ENCODE data around the gene MRPL24. TPM values are rescaled to one million over a fixed set of nuclear protein-coding genes. Genes with fewer than 3 reads are reported as not detected.

The MRPL24 gene
- total and polyA plus RNA-seq, 8 donors, result 39.8 to 68.6 (median 48.3) TPM

- no peak for TF ChIP-seq CTCF (IDR thresholded peaks at IDR 0.05)
- H3K9me3 ChIP-seq, result no peaks in the 10 kb centered on the region
- FAIRE-seq (no peak), ATAC-seq (no peak), DNase-seq (no peak)
- no peak overlapping the region for H3K4me3 ChIP-seq
- peaks cover 0 to 6% (median 0%) of the 10 kb centered on the region in 4 donors for H3K27me3 ChIP-seq
- no peaks in the 10 kb centered on the region for H3K4me1 ChIP-seq
- no peaks in the 10 kb centered on the region for H3K36me3 ChIP-seq
- no peak overlapping the region for H3K27ac ChIP-seq
- intact Hi-C loops (cut with DNase I), result no loop called here
- 76 to 77% methylated on average over 1 of the region's 1 CpG for WGBS, 2 donors
Observed at GRCh38 chr1:156698995-156699394, 41.9 kb downstream of the MRPL24 start.

- DNase-seq (no peak), ATAC-seq (no peak), FAIRE-seq (no peak)
- Histone ChIP-seq H3K27ac (no peak overlapping the region), H3K4me1 (peaks cover 3 to 5% (median 5%) of the 10 kb centered on the region in 3 donors), H3K36me3 (no peaks in the 10 kb centered on the region), H3K9me3 (no peaks in the 10 kb centered on the region), H3K27me3 (no peaks in the 10 kb centered on the region), H3K4me3 (no peak overlapping the region)
- intact Hi-C loops (cut with DNase I), result no loop called here
- TF ChIP-seq CTCF (IDR thresholded peaks at IDR 0.05), result no peak
- 77 to 80% methylated on average over 8 of the region's 8 CpGs for WGBS, 2 donors
Observed at GRCh38 chr1:156697481-156697880, 43.4 kb downstream of the MRPL24 start.

DNA sequence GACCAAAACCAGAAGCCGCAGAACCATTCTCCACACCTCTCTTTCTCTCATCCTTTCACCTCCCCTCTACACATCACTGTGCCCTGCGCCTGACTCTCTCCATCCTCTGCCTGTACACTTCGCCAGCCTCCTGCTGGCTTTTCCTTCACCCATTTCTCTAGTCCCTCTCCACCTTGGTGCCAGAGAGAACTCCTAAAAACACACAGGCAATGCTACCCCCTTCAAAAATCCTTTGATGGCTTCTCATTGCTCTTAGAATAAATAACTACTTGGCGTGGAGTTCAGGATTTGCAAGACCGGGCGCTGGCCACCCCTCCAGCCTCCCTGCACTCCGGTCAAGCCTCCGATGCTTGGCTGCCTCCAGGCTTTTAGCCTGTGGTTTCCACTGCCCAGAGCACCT is 44.1 kb downstream of the MRPL24 start:
- Histone ChIP-seq H3K4me3 (no peak overlapping the region), H3K9me3 (no peaks in the 10 kb centered on the region), H3K27me3 (no peaks in the 10 kb centered on the region), H3K27ac (no peak overlapping the region), H3K4me1 (peaks cover 5 to 9% (median 9%) of the 10 kb centered on the region in 3 donors), H3K36me3 (no peaks in the 10 kb centered on the region)
- TF ChIP-seq CTCF (IDR thresholded peaks at IDR 0.05), result no peak
- DNase-seq (no peak), ATAC-seq (no peak), FAIRE-seq (no peak)
- intact Hi-C loops (cut with DNase I), result no loop called here
- 85 to 92% methylated on average over 8 of the region's 8 CpGs for WGBS, 2 donors

- intact Hi-C loops (cut with DNase I), result loop anchor here in 2 of 3 donors (5.0 kb wide), 1 partner anchor 33 kb away; the partner anchor contains the start of genes ISG20L2 (in 2 of the 2) and METTL25B (in 2 of the 2)
- WGBS, 2 donors, result 89 to 96% methylated on average over 5 of the region's 5 CpGs
Observed at GRCh38 chr1:156694690-156694962, 46.3 kb downstream of the MRPL24 start.

More at GRCh38 chr1:156694690-156694962, 46.3 kb downstream of the MRPL24 start:
- Histone ChIP-seq H3K27me3 (no peaks in the 10 kb centered on the region), H3K36me3 (no peaks in the 10 kb centered on the region), H3K27ac (no peak overlapping the region), H3K4me3 (no peak overlapping the region), H3K4me1 (peaks cover 5 to 12% (median 9%) of the 10 kb centered on the region in 3 donors), H3K9me3 (no peaks in the 10 kb centered on the region)
- DNase-seq, result peak in 1 of 6 donors; percentile 6
- FAIRE-seq, result no peak
- no peak for ATAC-seq
- no peak for TF ChIP-seq CTCF (IDR thresholded peaks at IDR 0.05)
